ENCODE data around the gene MYOG. TPM values are rescaled to one million over a fixed set of nuclear protein-coding genes. Genes with fewer than 3 reads are reported as not detected.

The MYOG gene
- total RNA-seq, 2 donors from 2014 or later = not detected

GRCh38 chr1:203065191-203065590 is 20.6 kb downstream of the MYOG start:
- Mint-ChIP-seq H3K36me3 (ENCODE audit: low read depth) (peaks cover 5% of the 10 kb centered on the region), H3K27ac (no peak overlapping the region), H3K4me1 (peaks cover 8% of the 10 kb centered on the region), H3K4me3 (no peak overlapping the region), H3K27me3 (peaks cover 37% of the 10 kb centered on the region)
- ATAC-seq = no peak
- H3K9me3 ChIP-seq (ENCODE audit: control insufficient read depth, low read length, poor library complexity, severe bottlenecking) = no peaks in the 10 kb centered on the region
- no peak for DNase-seq

DNA sequence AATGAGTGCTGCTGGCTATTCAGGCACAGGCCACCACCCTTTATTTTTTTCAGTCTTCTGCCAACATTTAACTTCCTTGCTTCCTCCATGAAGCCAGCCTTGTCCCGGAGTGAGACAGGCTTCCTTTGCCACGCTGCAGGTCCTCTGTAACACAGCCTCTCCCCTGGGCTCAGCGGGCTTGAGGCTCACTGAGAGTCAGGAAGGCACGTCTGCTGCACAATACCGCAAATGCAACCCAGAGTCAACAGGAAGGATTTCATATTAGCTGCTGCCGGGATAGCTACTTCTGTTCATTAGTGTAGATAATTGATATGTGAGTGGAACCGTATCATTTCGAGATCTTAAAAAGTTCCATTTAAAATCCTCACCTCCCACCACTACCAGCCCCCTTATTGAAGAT is 22.5 kb downstream of the MYOG start:
- Mint-ChIP-seq H3K27me3 (peaks cover 40% of the 10 kb centered on the region), H3K4me1 (peaks cover 2% of the 10 kb centered on the region), H3K27ac (no peak overlapping the region), H3K36me3 (ENCODE audit: low read depth) (peaks cover 9% of the 10 kb centered on the region), H3K4me3 (no peak overlapping the region)
- ATAC-seq (no peak), DNase-seq (no peak)
- H3K9me3 ChIP-seq (ENCODE audit: control insufficient read depth, low read length, poor library complexity, severe bottlenecking) = no peaks in the 10 kb centered on the region

DNA sequence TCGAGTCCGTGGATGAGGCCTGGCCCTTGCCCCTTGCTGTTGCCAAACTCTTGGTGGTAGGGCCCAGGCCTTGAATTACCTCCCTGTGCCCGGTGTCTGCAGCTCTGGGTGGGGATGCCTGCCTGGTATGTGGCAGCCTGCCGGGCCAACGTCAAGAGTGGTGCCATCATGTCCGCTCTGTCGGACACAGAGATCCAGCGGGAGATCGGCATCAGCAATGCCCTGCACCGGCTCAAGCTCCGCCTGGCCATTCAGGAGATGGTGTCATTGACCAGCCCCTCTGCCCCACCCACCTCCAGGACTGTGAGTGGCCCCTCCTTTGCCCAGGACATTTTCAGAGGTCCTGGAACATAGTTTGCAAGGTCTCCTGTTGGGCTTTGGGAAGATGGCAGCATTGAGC is 25.7 kb downstream of the MYOG start:
- H3K27me3 Mint-ChIP-seq = peaks cover 63% of the 10 kb centered on the region
- no peak for ATAC-seq
- H3K4me1 Mint-ChIP-seq = peaks cover 8% of the 10 kb centered on the region
- H3K4me3 Mint-ChIP-seq = no peak overlapping the region
- H3K27ac Mint-ChIP-seq = no peak overlapping the region
- H3K36me3 Mint-ChIP-seq (ENCODE audit: low read depth) = peaks cover 6% of the 10 kb centered on the region
- H3K9me3 ChIP-seq (ENCODE audit: control insufficient read depth, low read length, poor library complexity, severe bottlenecking) = no peaks in the 10 kb centered on the region
- no peak for DNase-seq

DNA sequence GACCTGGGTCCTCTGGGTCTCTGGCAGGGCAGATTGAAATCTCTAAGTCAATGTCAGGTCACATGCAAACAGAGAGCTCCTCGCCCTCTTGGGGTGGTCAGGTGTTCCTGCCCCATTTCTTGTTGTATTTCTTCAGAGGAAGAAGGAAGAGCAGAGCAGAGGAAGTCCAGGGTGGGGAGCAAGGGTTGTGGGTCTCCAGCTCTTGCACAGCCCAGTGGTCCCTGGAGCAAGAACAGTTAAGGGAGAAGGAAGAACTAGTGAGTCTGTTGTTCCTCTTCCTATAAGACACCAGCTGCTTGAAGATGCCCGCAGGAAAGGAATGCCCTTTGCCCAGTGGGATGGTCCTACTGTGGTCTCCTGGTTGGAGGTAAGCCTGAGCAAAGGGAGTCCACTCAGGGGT is 26.3 kb downstream of the MYOG start:
- H3K9me3 ChIP-seq (ENCODE audit: control insufficient read depth, low read length, poor library complexity, severe bottlenecking) = no peaks in the 10 kb centered on the region
- no peak overlapping the region for H3K27ac Mint-ChIP-seq
- H3K36me3 Mint-ChIP-seq (ENCODE audit: low read depth) = peaks cover 6% of the 10 kb centered on the region
- peaks cover 8% of the 10 kb centered on the region for H3K4me1 Mint-ChIP-seq
- H3K27me3 Mint-ChIP-seq = peaks cover 68% of the 10 kb centered on the region
- DNase-seq = no peak
- no peak for ATAC-seq
- H3K4me3 Mint-ChIP-seq = no peak overlapping the region

DNA sequence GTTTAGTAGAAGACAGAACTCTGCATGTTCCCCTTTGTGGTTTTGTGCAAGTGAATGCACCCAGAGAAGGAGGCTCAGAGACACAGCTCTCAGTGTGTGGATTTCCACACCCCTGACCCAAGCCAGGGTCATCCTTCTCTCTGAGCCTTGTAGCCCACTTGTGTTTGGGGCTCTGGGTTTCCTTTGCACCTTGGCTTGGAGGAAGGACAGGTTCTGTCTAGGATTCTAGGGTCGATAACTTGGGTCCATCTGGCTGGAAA is 27.2 kb downstream of the MYOG start:
- no peak for ATAC-seq
- peaks cover 6% of the 10 kb centered on the region for H3K36me3 Mint-ChIP-seq (ENCODE audit: low read depth)

GRCh38 chr1:203057911-203058675 is 27.7 kb downstream of the MYOG start:
- H3K4me1 Mint-ChIP-seq = peaks cover 8% of the 10 kb centered on the region
- no peaks in the 10 kb centered on the region for H3K9me3 ChIP-seq (ENCODE audit: control insufficient read depth, low read length, poor library complexity, severe bottlenecking)
- ATAC-seq (no peak), DNase-seq (no peak)
- H3K27me3 Mint-ChIP-seq = peaks cover 57% of the 10 kb centered on the region
- peak overlapping the region; percentile 61 for H3K27ac Mint-ChIP-seq
- H3K4me3 Mint-ChIP-seq = peak overlapping the region; percentile 31
- peaks cover 6% of the 10 kb centered on the region for H3K36me3 Mint-ChIP-seq (ENCODE audit: low read depth)

More for the DNA sequence above, 27.2 kb downstream of the MYOG start:
- no peak overlapping the region for H3K4me3 Mint-ChIP-seq
- peaks cover 61% of the 10 kb centered on the region for H3K27me3 Mint-ChIP-seq
- H3K27ac Mint-ChIP-seq = no peak overlapping the region
- peaks cover 8% of the 10 kb centered on the region for H3K4me1 Mint-ChIP-seq
- no peaks in the 10 kb centered on the region for H3K9me3 ChIP-seq (ENCODE audit: control insufficient read depth, low read length, poor library complexity, severe bottlenecking)
- no peak for DNase-seq

GRCh38 chr1:203056516-203056915 is 29.3 kb downstream of the MYOG start:
- DNase-seq (no peak), ATAC-seq (no peak)
- peaks cover 8% of the 10 kb centered on the region for H3K4me1 Mint-ChIP-seq
- H3K27me3 Mint-ChIP-seq = peaks cover 65% of the 10 kb centered on the region
- H3K4me3 Mint-ChIP-seq = no peak overlapping the region
- no peaks in the 10 kb centered on the region for H3K9me3 ChIP-seq (ENCODE audit: control insufficient read depth, low read length, poor library complexity, severe bottlenecking)
- peaks cover 6% of the 10 kb centered on the region for H3K36me3 Mint-ChIP-seq (ENCODE audit: low read depth)
- no peak overlapping the region for H3K27ac Mint-ChIP-seq

GRCh38 chr1:203056012-203056411 is 29.8 kb downstream of the MYOG start:
- peaks cover 6% of the 10 kb centered on the region for H3K36me3 Mint-ChIP-seq (ENCODE audit: low read depth)
- peaks cover 8% of the 10 kb centered on the region for H3K4me1 Mint-ChIP-seq
- DNase-seq (no peak), ATAC-seq (no peak)
- H3K27ac Mint-ChIP-seq = no peak overlapping the region
- no peaks in the 10 kb centered on the region for H3K9me3 ChIP-seq (ENCODE audit: control insufficient read depth, low read length, poor library complexity, severe bottlenecking)
- peaks cover 68% of the 10 kb centered on the region for H3K27me3 Mint-ChIP-seq
- H3K4me3 Mint-ChIP-seq = no peak overlapping the region

DNA sequence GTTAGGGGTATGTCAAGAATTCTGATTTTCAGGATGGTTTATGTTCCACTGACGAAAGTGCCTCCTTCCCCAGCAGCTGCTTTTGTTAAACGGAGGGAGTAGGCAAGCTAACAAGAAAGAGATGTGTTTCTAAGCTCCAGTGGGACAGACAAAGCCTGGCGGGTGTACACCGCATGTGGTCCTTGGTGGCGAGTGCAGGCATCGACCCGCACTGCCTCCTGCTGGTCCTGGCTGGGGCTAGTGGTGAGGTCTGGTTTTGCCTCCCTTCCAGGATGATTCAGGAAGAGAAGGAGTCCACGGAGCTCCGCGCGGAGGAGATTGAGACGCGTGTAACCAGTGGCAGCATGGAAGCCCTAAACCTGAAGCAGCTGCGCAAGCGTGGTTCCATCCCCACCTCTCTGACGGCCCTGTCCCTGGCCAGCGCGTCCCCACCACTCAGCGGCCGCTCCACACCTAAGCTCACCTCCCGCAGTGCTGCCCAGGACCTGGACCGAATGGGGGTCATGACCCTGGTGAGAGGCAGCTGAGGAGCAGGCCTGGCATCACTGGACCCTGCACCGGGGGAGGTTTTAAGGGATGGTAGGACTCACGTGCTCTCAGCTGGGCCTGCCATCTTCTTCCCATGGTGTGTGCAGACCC is 30.5 kb downstream of the MYOG start:
- Mint-ChIP-seq H3K4me1 (peaks cover 8% of the 10 kb centered on the region), H3K4me3 (no peak overlapping the region), H3K27me3 (peaks cover 69% of the 10 kb centered on the region), H3K27ac (no peak overlapping the region), H3K36me3 (ENCODE audit: low read depth) (peaks cover 3% of the 10 kb centered on the region)
- DNase-seq = no peak
- ATAC-seq = no peak
- no peaks in the 10 kb centered on the region for H3K9me3 ChIP-seq (ENCODE audit: control insufficient read depth, low read length, poor library complexity, severe bottlenecking)

- DNase-seq (no peak), ATAC-seq (no peak)
- no peak overlapping the region for H3K4me3 Mint-ChIP-seq
These were observed 31.2 kb downstream of the MYOG start for GRCh38 chr1:203054642-203055041.

DNA sequence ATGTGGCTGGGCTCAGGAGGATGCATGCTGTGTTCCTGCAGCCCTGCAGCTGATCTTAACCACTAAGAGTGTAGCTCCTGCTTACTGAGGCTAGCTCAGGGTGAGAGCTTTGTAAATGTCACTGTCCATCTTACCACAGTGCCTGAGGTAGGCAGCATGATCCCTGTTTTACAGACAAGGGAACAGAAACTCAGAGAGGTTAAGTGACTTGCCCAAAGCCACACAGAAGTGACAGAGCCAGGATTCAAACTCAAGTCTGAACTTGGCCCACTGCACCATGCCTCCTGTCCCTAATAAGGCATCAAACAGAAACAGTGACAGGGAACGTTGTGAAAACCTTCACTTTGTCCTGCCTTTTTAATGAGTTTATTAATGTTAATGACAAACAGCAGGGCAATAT is 31.6 kb downstream of the MYOG start:
- Mint-ChIP-seq H3K27ac (no peak overlapping the region), H3K4me1 (peaks cover 8% of the 10 kb centered on the region), H3K27me3 (peaks cover 68% of the 10 kb centered on the region), H3K36me3 (ENCODE audit: low read depth) (peaks cover under 1% of the 10 kb centered on the region), H3K4me3 (no peak overlapping the region)
- ATAC-seq (no peak), DNase-seq (no peak)
- no peaks in the 10 kb centered on the region for H3K9me3 ChIP-seq (ENCODE audit: control insufficient read depth, low read length, poor library complexity, severe bottlenecking)

More at GRCh38 chr1:203054642-203055041, 31.2 kb downstream of the MYOG start:
- Mint-ChIP-seq H3K27me3 (peaks cover 72% of the 10 kb centered on the region), H3K27ac (no peak overlapping the region), H3K36me3 (ENCODE audit: low read depth) (peaks cover 3% of the 10 kb centered on the region), H3K4me1 (peaks cover 8% of the 10 kb centered on the region)
- H3K9me3 ChIP-seq (ENCODE audit: control insufficient read depth, low read length, poor library complexity, severe bottlenecking) = no peaks in the 10 kb centered on the region

DNA sequence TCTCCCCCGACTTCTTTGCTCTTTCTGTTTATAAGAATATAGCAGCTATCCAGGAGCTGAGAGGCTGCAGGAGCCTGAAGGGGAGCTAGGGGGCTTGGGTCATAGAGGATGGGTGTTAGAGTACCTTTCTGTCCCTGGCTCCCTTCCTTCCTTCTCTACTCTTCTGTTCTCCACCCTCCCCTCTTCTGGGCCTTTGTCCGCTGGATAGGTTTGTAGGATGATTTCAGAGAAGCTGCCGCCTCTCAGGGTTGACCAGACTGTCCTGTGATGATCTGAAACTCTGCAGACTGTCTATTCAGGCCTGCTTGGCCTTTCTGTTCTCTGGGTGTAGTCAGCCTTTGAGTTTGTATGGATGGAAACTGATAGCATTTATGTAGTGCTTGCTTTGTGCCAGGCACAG is 33.2 kb downstream of the MYOG start:
- no peak overlapping the region for H3K4me3 Mint-ChIP-seq
- peaks cover 7% of the 10 kb centered on the region for H3K4me1 Mint-ChIP-seq
- no peak overlapping the region for H3K27ac Mint-ChIP-seq
- no peak for DNase-seq
- H3K36me3 Mint-ChIP-seq (ENCODE audit: low read depth) = peaks cover 4% of the 10 kb centered on the region
- no peak for ATAC-seq
- peaks cover 64% of the 10 kb centered on the region for H3K27me3 Mint-ChIP-seq
- no peaks in the 10 kb centered on the region for H3K9me3 ChIP-seq (ENCODE audit: control insufficient read depth, low read length, poor library complexity, severe bottlenecking)

- H3K27me3 Mint-ChIP-seq = peaks cover 64% of the 10 kb centered on the region
- ATAC-seq = no peak
- H3K27ac Mint-ChIP-seq = no peak overlapping the region
- DNase-seq = no peak
- no peaks in the 10 kb centered on the region for H3K9me3 ChIP-seq (ENCODE audit: control insufficient read depth, low read length, poor library complexity, severe bottlenecking)
- peaks cover 4% of the 10 kb centered on the region for H3K36me3 Mint-ChIP-seq (ENCODE audit: low read depth)
- peaks cover 3% of the 10 kb centered on the region for H3K4me1 Mint-ChIP-seq
- H3K4me3 Mint-ChIP-seq = no peak overlapping the region
These were observed 33.9 kb downstream of the MYOG start for GRCh38 chr1:203051841-203052324.

- ATAC-seq (no peak), DNase-seq (no peak)
- peaks cover 3% of the 10 kb centered on the region for H3K4me1 Mint-ChIP-seq
- no peak overlapping the region for H3K27ac Mint-ChIP-seq
- no peak overlapping the region for H3K4me3 Mint-ChIP-seq
- peaks cover 4% of the 10 kb centered on the region for H3K36me3 Mint-ChIP-seq (ENCODE audit: low read depth)
- no peaks in the 10 kb centered on the region for H3K9me3 ChIP-seq (ENCODE audit: control insufficient read depth, low read length, poor library complexity, severe bottlenecking)
- H3K27me3 Mint-ChIP-seq = peaks cover 58% of the 10 kb centered on the region
These were observed 35.0 kb downstream of the MYOG start for GRCh38 chr1:203050826-203051225.
